Smooth muscle cell (in vitro differentiated cells): ENCODE results near the gene TOPAZ1. TPM values are rescaled to one million over a fixed set of nuclear protein-coding genes. Genes with fewer than 3 reads are reported as not detected.

Experiments used
- DNase-seq: peaks from one replicate; lab custom pipeline; 2025; ENCODE audit not compliant: unreplicated experiment; lab: John Stamatoyannopoulos, UW
- H2AFZ ChIP-seq: fragments of 200-600 bp; sonication (generic); 2 replicates; pipeline ENCODE4 v1.6.0; 2016; ENCODE audit warnings: antibody characterized with exemption, low read depth, mild to moderate bottlenecking
- H3F3A ChIP-seq: fragments of 200-600 bp; sonication (generic); 2 replicates; pipeline ENCODE4 v1.6.0; 2017; ENCODE audit warnings: antibody characterized with exemption, low read depth
- H3K27ac ChIP-seq: fragments of 200-600 bp; sonication (generic); 2 replicates; pipeline ENCODE4 v1.5.1; 2016; ENCODE audit warnings: low read depth, mild to moderate bottlenecking
- H3K27me3 ChIP-seq: fragments of 200-600 bp; sonication (generic); 2 replicates; pipeline ENCODE4 v1.6.1; 2016; ENCODE audit warnings: low read depth, mild to moderate bottlenecking
- H3K36me3 ChIP-seq: fragments of 200-600 bp; sonication (generic); 2 replicates; pipeline ENCODE4 v1.5.1; 2016; ENCODE audit warnings: low read depth
- H3K4me1 ChIP-seq: fragments of 200-600 bp; sonication (generic); 2 replicates; pipeline ENCODE4 v1.5.1; 2016; ENCODE audit warnings: low read depth
- H3K4me2 ChIP-seq: fragments of 200-600 bp; sonication (generic); 2 replicates; pipeline ENCODE4 v1.6.0; 2016; ENCODE audit warnings: mild to moderate bottlenecking
- H3K4me3 ChIP-seq: fragments of 200-600 bp; sonication (generic); 2 replicates; pipeline ENCODE4 v1.5.1; 2016; ENCODE audit warnings: mild to moderate bottlenecking
- H3K79me2 ChIP-seq: fragments of 200-600 bp; sonication (generic); 2 replicates; pipeline ENCODE4 v1.6.0; 2016; ENCODE audit warnings: low read depth, mild to moderate bottlenecking
- H3K9ac ChIP-seq: fragments of 200-600 bp; sonication (generic); 2 replicates; pipeline ENCODE4 v1.6.0; 2016; ENCODE audit warnings: low read depth
- H3K9me3 ChIP-seq: fragments of 200-600 bp; sonication (generic); replicated peaks from 2 replicates; pipeline ENCODE4 v1.5.1; 2016; ENCODE audit warnings: low read depth
- H4K20me1 ChIP-seq: fragments of 200-600 bp; sonication (generic); 2 replicates; pipeline ENCODE4 v1.6.0; 2016; ENCODE audit warnings: low read depth
- CTCF ChIP-seq: fragments of 200-600 bp; sonication (generic); IDR thresholded peaks from 2 replicates; pipeline ENCODE4 v1.5.1; 2017; ENCODE audit warnings: borderline replicate concordance, mild to moderate bottlenecking, antibody characterized with exemption; ENCODE audit not compliant: insufficient read depth, poor library complexity, severe bottlenecking
- WGBS: methylation state at CpG from one replicate; pipeline ENCODE4 v1.1.7; 2016; ENCODE audit warnings: low lambda C conversion rate; 5-methylcytosine and 5-hydroxymethylcytosine counted together
- polyA plus RNA-seq: library from polyadenylated mRNA; unstranded; fragments of >200 nt; fragmentation: Nextera tagmentation; extraction: Ambion mirVana; gene quantifications from 2 replicates; pipeline ENCODE4 v1.2.1, GENCODE V29; 2016
- total RNA-seq: library from RNA; depleted of rRNA; stranded (reverse); fragments of >200 nt; gene quantifications from 2 replicates; pipeline ENCODE4 v1.2.3, GENCODE V29; 2014

Gene TOPAZ1
- total and polyA plus RNA-seq, 2 experiments from 2014 or later, result not detected

GRCh38 chr3:44264146-44264545 is 22.5 kb downstream of the TOPAZ1 start:
- H3K4me2 ChIP-seq, result no peak overlapping the region
- no peaks in the 10 kb centered on the region for H3K9me3 ChIP-seq
- no peaks in the 10 kb centered on the region for H3F3A ChIP-seq
- no peak overlapping the region for H2AFZ ChIP-seq
- H3K27me3 ChIP-seq, result peaks cover 4% of the 10 kb centered on the region
- no peaks in the 10 kb centered on the region for H3K4me1 ChIP-seq
- H3K4me3 ChIP-seq, result no peak overlapping the region
- H3K79me2 ChIP-seq, result no peaks in the 10 kb centered on the region
- no peak overlapping the region for H3K27ac ChIP-seq
- H4K20me1 ChIP-seq, result no peaks in the 10 kb centered on the region
- TF ChIP-seq CTCF, result no peak
- no peak overlapping the region for H3K9ac ChIP-seq
- H3K36me3 ChIP-seq, result no peaks in the 10 kb centered on the region
- no peak for DNase-seq
- WGBS, result 97% methylated on average over 1 of the region's 1 CpG

- no peaks in the 10 kb centered on the region for H3K4me1 ChIP-seq
- H3K4me3 ChIP-seq, result no peak overlapping the region
- peaks cover 4% of the 10 kb centered on the region for H3K27me3 ChIP-seq
- H3K4me2 ChIP-seq, result no peak overlapping the region
- no peaks in the 10 kb centered on the region for H3K79me2 ChIP-seq
- no peaks in the 10 kb centered on the region for H3K36me3 ChIP-seq
- no peak overlapping the region for H2AFZ ChIP-seq
- 85% methylated on average over 3 of the region's 3 CpGs for WGBS
- no peak for TF ChIP-seq CTCF
- H3F3A ChIP-seq, result no peaks in the 10 kb centered on the region
- H4K20me1 ChIP-seq, result no peaks in the 10 kb centered on the region
- H3K27ac ChIP-seq, result no peak overlapping the region
- DNase-seq, result no peak
- H3K9ac ChIP-seq, result no peak overlapping the region
- no peaks in the 10 kb centered on the region for H3K9me3 ChIP-seq
These were observed 24.1 kb downstream of the TOPAZ1 start for GRCh38 chr3:44265815-44266214.

DNA sequence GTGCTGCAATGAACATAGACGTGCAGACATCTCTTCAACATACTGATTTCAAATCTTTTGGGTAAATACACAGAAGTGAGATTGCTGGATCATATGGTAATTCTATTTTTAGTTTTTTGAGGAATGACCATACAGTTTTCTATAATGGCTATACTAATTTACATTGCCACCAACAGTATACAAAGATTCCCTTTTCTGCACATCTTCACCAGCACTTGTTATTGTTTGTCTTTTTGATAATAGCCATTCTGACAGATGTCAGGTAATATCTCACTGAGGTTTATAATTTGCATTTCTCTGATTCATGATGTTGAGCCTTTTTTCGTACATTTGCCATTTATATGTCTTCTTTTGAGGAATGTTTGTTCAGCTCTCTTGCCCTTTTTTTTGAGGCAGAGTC is 30.5 kb downstream of the TOPAZ1 start:
- Histone ChIP-seq H3K27me3 (no peaks in the 10 kb centered on the region), H2AFZ (no peak overlapping the region), H4K20me1 (no peaks in the 10 kb centered on the region), H3K9ac (no peak overlapping the region), H3K36me3 (no peaks in the 10 kb centered on the region), H3K4me3 (no peak overlapping the region), H3K4me2 (no peak overlapping the region), H3K79me2 (no peaks in the 10 kb centered on the region), H3F3A (no peaks in the 10 kb centered on the region), H3K9me3 (no peaks in the 10 kb centered on the region), H3K27ac (no peak overlapping the region), H3K4me1 (no peaks in the 10 kb centered on the region)
- WGBS, result 98% methylated on average over 2 of the region's 2 CpGs
- no peak for TF ChIP-seq CTCF
- DNase-seq, result no peak

DNA sequence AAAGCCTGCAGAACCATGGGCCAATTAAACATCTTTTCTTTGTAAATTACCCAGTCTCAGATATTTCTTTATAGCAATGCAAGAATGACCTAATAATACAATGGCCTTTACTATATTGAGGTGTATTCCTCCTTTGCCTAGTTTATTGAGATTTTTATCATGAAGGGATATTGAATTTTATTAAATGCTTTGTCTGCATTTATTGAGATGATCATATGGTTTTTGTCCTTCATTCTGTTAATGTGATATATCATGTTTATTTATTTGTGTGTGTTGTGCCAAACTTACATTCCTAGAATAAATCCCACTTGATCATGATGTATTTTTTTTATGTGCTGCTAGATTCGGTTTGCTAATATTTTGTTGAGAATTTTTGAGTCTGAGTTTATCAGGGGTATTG is 36.2 kb downstream of the TOPAZ1 start:
- no peak overlapping the region for H3K9ac ChIP-seq
- H3K4me1 ChIP-seq, result no peaks in the 10 kb centered on the region
- no peaks in the 10 kb centered on the region for H4K20me1 ChIP-seq
- no peak for TF ChIP-seq CTCF
- DNase-seq, result no peak
- no peaks in the 10 kb centered on the region for H3K36me3 ChIP-seq
- no peak overlapping the region for H2AFZ ChIP-seq
- no peaks in the 10 kb centered on the region for H3K9me3 ChIP-seq
- no peak overlapping the region for H3K27ac ChIP-seq
- no peaks in the 10 kb centered on the region for H3K27me3 ChIP-seq
- WGBS, result 96% methylated on average over 1 of the region's 1 CpG
- H3K4me3 ChIP-seq, result no peak overlapping the region
- H3K4me2 ChIP-seq, result no peak overlapping the region
- no peaks in the 10 kb centered on the region for H3K79me2 ChIP-seq
- H3F3A ChIP-seq, result no peaks in the 10 kb centered on the region
